ENCODE measurements around the gene SUMF1.

- TF ChIP-seq POLR2A (IDR thresholded peaks at IDR 0.05) (no peak), CTCF (IDR thresholded peaks at IDR 0.05) (no peak)
Measured at GRCh38 chr3:4407941-4408340, 59.1 kb downstream of the SUMF1 start.

Data from uterus (tissue), 2 donors.